Progenitor cell of endocrine pancreas (in vitro differentiated cells): Measurements from ENCODE around the gene ASAP2. TPM values are rescaled to one million over a fixed set of nuclear protein-coding genes. Genes with fewer than 3 reads are reported as not detected.

Source experiments
- DNase-seq: peaks from one replicate; pipeline ENCODE4 v3.0.0; 2021; ENCODE audit warnings: low spot score; ENCODE audit not compliant: unreplicated experiment
- H3K27ac Mint-ChIP-seq: 2 replicates; pipeline ENCODE4 v1.8.0; 2021; ENCODE audit warnings: mild to moderate bottlenecking, moderate library complexity, mixed read lengths
- H3K27me3 Mint-ChIP-seq: 2 replicates; pipeline ENCODE4 v1.8.0; 2021; ENCODE audit warnings: mixed read lengths
- H3K36me3 Mint-ChIP-seq: 2 replicates; pipeline ENCODE4 v1.8.0; 2022; ENCODE audit warnings: mixed read lengths; ENCODE audit not compliant: insufficient read depth
- H3K4me1 Mint-ChIP-seq: 2 replicates; pipeline ENCODE4 v1.8.0; 2021; ENCODE audit warnings: low read depth, mixed read lengths
- H3K4me3 Mint-ChIP-seq: 2 replicates; pipeline ENCODE4 v1.8.0; 2021; ENCODE audit warnings: low read depth, mild to moderate bottlenecking, moderate library complexity, mixed read lengths
- H3K9me3 Mint-ChIP-seq: 2 replicates; pipeline ENCODE4 v1.8.0; 2021; ENCODE audit warnings: low read depth, mixed read lengths
- CTCF ChIP-seq: fragments of 200-600 bp; sonication (generic); IDR thresholded peaks from one replicate; pipeline ENCODE4 v1.5.0; 2021; ENCODE audit warnings: antibody characterized with exemption, mild to moderate bottlenecking; ENCODE audit not compliant: unreplicated experiment
- long read RNA-seq: library from polyadenylated mRNA; unstranded; transcript quantifications from one replicate; pipeline ENCODE4 v2.0.0, GENCODE V29; 2020
- total RNA-seq: library from RNA; stranded (reverse); gene quantifications from 2 replicates; pipeline ENCODE4 v1.2.1, GENCODE V29; 2021

ASAP2 gene
- total RNA-seq = 65.4 and 69.3 TPM in 2 replicates
- long read RNA-seq, transcript ASAP2-204 (4 exons, 3,869 nt) = major isoform, 8 of 39 reads
- long read RNA-seq, partial matches to known transcripts = 5 of 39 reads
- long read RNA-seq, other reads (novel, unspliced or antisense) = 26 of 39 reads

- H3K36me3 Mint-ChIP-seq = peaks cover 2% of the 10 kb centered on the region
- H3K9me3 Mint-ChIP-seq = no peaks in the 10 kb centered on the region
- TF ChIP-seq CTCF = peak; percentile 86
- peak within 1 kb of the TSS; percentile 97 for H3K27ac Mint-ChIP-seq
- H3K4me1 Mint-ChIP-seq = peaks cover 44% of the 10 kb centered on the region
- no peaks in the 10 kb centered on the region for H3K27me3 Mint-ChIP-seq
- H3K4me3 Mint-ChIP-seq = peak within 1 kb of the TSS; percentile 89
- DNase-seq = peak; percentile 73
Measured at GRCh38 chr2:9205963-9206948, at the start of gene ASAP2. ASAP2 (plus strand) TSS chr2:9206812; CDS start chr2:9207105, 293 bp downstream.

DNA sequence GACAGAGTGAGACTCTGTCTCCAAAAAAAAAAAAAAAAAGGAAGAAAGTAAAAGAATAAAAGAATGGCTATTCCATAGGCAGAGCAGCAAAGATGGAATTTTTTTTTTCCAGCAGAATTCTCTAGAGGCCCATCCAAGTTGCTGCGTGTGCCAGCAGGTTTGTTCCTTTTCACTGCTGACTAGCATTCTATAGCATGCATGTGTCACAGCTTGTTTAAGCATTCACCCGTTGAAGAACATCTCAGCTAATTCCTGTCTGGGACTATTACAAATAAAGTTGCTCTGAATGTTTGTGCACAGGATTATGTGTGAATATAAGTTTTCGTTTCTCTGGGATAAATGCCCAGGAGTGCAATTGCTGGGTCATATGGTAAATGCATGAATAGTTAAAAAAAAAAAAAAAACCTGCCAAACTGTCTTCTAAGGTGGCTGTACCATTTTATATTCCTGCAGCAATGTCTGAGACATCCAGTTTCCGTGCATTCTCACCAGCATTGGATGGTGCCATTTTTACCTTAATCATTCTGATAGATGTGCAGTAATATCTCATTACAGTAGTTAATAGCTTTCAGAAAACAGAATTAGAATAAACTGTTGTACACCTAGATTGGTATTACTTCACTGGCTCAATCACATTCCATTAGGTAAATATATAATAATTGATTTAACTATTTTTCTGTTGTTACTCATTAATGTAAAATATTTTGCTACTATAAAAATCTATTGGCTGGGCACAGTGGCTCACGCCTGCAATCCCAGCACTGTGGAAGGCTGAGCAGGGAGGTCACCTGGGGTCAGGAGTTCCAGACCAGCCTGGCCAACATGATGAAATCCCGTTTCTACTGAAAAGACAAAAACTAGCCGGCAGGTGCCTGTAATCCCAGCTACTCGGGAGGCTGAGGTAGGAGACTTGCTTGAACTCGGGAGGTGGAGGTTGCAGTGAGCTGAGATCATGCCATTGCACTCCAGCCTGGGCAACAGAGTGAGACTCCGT is 47.5 kb upstream of the ASAP2 start:
- no peak for DNase-seq
- no peaks in the 10 kb centered on the region for H3K36me3 Mint-ChIP-seq
- H3K27ac Mint-ChIP-seq = no peak overlapping the region

GRCh38 chr2:9160732-9161131 is 45.9 kb upstream of the ASAP2 start:
- TF ChIP-seq CTCF = no peak
- no peaks in the 10 kb centered on the region for H3K9me3 Mint-ChIP-seq
- DNase-seq = no peak

More for the DNA sequence above, 47.5 kb upstream of the ASAP2 start:
- Mint-ChIP-seq H3K4me1 (no peaks in the 10 kb centered on the region), H3K4me3 (no peak overlapping the region), H3K27me3 (no peaks in the 10 kb centered on the region), H3K9me3 (no peaks in the 10 kb centered on the region)
- TF ChIP-seq CTCF = no peak

GRCh38 chr2:9162841-9163240 is 43.8 kb upstream of the ASAP2 start:
- Mint-ChIP-seq H3K27ac (no peak overlapping the region), H3K36me3 (no peaks in the 10 kb centered on the region), H3K9me3 (no peaks in the 10 kb centered on the region), H3K4me1 (peaks cover 17% of the 10 kb centered on the region), H3K27me3 (no peaks in the 10 kb centered on the region), H3K4me3 (no peak overlapping the region)
- TF ChIP-seq CTCF = no peak
- no peak for DNase-seq

More at GRCh38 chr2:9160732-9161131, 45.9 kb upstream of the ASAP2 start:
- Mint-ChIP-seq H3K27me3 (no peaks in the 10 kb centered on the region), H3K4me1 (peaks cover 2% of the 10 kb centered on the region), H3K27ac (no peak overlapping the region), H3K36me3 (no peaks in the 10 kb centered on the region), H3K4me3 (no peak overlapping the region)
